ENCODE data around the gene CTNNA2. TPM values are rescaled to one million over a fixed set of nuclear protein-coding genes. Genes with fewer than 3 reads are reported as not detected.

CTNNA2 gene
- total and polyA plus RNA-seq, 2 of the 8 experiments (the other 6 are each of a cell fraction or from before 2014, with no cell fraction given): 3.9 to 9.0 TPM

DNA sequence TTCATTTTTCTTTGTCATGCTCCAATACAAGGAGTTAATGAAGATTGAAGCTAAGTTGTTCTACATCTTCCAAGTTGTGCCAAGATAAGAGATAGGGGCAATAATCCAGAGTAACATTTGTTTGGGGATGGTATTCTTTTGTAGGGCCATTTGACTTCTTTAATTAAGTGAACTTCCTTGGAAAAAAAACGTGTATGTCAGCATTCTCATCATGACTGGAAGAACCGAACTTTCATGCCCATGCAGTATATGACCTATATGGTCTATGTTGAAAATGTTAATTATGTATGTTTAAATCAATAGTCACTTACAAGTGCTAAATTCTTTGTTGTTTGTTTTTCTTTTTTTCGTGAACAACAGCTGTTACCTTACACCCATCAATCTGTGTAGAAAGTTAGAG, 1111.2 kb downstream of the CTNNA2 start:
- Histone ChIP-seq H2AK5ac (ENCODE audit: low read depth, low read length) (no peak overlapping the region), H3K4me2 (ENCODE audit: insufficient read depth in 1 of 2, low read depth in 2 of 2, low read length in 2 of 2) (no peak overlapping the region), H2BK12ac (ENCODE audit: low read depth, low read length) (no peak overlapping the region), H2BK15ac (ENCODE audit: low read length) (no peak overlapping the region), H3K9me3 (ENCODE audit: insufficient read depth in 2 of 2, low read depth in 1 of 2, low read length in 1 of 2) (no peaks in the 10 kb centered on the region), H3K56ac (replicated peaks; ENCODE audit: insufficient read length, low read depth, low read length) (no peak overlapping the region), H3K14ac (ENCODE audit: insufficient read length) (no peak overlapping the region), H3K4me3 (ENCODE audit: extremely low read depth in 1 of 4, insufficient read depth in 2 of 4, low read depth in 3 of 4, low read length in 4 of 4) (no peak overlapping the region), H2AFZ (ENCODE audit: low read length) (no peak overlapping the region), H3K4me1 (replicated peaks in 1 of 4; ENCODE audit: control insufficient read depth in 3 of 4, insufficient read depth in 4 of 4, low read length in 3 of 4) (no peaks in the 10 kb centered on the region), H3K9ac (replicated peaks in 1 of 4; ENCODE audit: extremely low read depth in 1 of 4, low read depth in 3 of 4, low read length in 3 of 4) (no peak overlapping the region), H3K36me3 (ENCODE audit: control insufficient read depth in 2 of 4, insufficient read depth in 4 of 4, low read length in 3 of 4) (no peaks in the 10 kb centered on the region), H3K79me2 (ENCODE audit: control insufficient read depth in 1 of 2, insufficient read depth in 2 of 2, low read length in 2 of 2) (no peaks in the 10 kb centered on the region), H3K79me1 (ENCODE audit: low read depth, low read length) (no peaks in the 10 kb centered on the region), H4K5ac (ENCODE audit: insufficient read length, low read depth, low read length) (no peak overlapping the region), H3K18ac (ENCODE audit: extremely low read depth, low read length) (no peak overlapping the region), H3K4ac (replicated peaks; ENCODE audit: insufficient read length, low read depth, low read length) (no peak overlapping the region), H2BK20ac (ENCODE audit: low read length) (no peak overlapping the region), H3K27ac (ENCODE audit: low read depth, low read length) (no peak overlapping the region), H4K91ac (replicated peaks; ENCODE audit: insufficient read length, low read length) (no peak overlapping the region), H3K23ac (ENCODE audit: insufficient read length) (no peak overlapping the region), H3K23me2 (ENCODE audit: low read depth, low read length) (no peaks in the 10 kb centered on the region), H3K27me3 (replicated peaks in 1 of 4; ENCODE audit: control insufficient read depth in 3 of 4, extremely low read depth in 1 of 4, insufficient read depth in 3 of 4, low read length in 3 of 4) (no peaks in the 10 kb centered on the region), H4K20me1 (replicated peaks in 1 of 2; ENCODE audit: control insufficient read depth in 1 of 2, insufficient read depth in 2 of 2, low read length in 2 of 2) (no peaks in the 10 kb centered on the region), H4K8ac (ENCODE audit: extremely low read depth, insufficient read depth, low read length) (no peak overlapping the region), H2BK5ac (ENCODE audit: low read depth, low read length) (no peak overlapping the region), H2BK120ac (replicated peaks; ENCODE audit: low read depth, low read length) (no peak overlapping the region)
- ChIA-PET CTCF (ENCODE audit: partially characterized antibody) (no interaction called here), POLR2A (ENCODE audit: partially characterized antibody) (no interaction called here)
- DNase-seq (ENCODE audit: low read depth in 1 of 2, low spot score in 2 of 2) (no peak), FAIRE-seq (no peak)
- 77% methylated on average over 3 of the region's 3 CpGs; no CpG with 5 or more reads in 1 of the 2 experiments for WGBS, 2 experiments (ENCODE audit: extremely low coverage in 1 of 2, insufficient coverage in 1 of 2, insufficient read length in 1 of 2, insufficient replicate concordance in 2 of 2, low coverage in 1 of 2, low lambda C conversion rate in 2 of 2, missing lambda C conversion rate in 1 of 2)
- TF ChIP-seq CEBPB (IDR thresholded peaks at IDR 0.05; ENCODE audit: low read depth, low read length) (no peak), CREB1 (IDR thresholded peaks at IDR 0.05) (no peak), USF2 (IDR thresholded peaks at IDR 0.05; ENCODE audit: low read length) (no peak), GTF2F1 (IDR thresholded peaks at IDR 0.05; ENCODE audit: borderline replicate concordance, low read depth, low read length) (no peak), JUN (IDR thresholded peaks at IDR 0.05; ENCODE audit: low read depth, low read length) (no peak), E2F6 (IDR thresholded peaks at IDR 0.05) (no peak), CBX5 (IDR thresholded peaks at IDR 0.05; ENCODE audit: low read depth, low read length) (no peak), CTCF (IDR thresholded peaks at IDR 0.05; ENCODE audit: control extremely low read depth in 1 of 3, insufficient read depth in 1 of 3, low read depth in 1 of 3, low read length in 3 of 3) (no peak), POLR2AphosphoS5 (IDR thresholded peaks at IDR 0.05; ENCODE audit: low read depth, low read length) (no peak), SP2 (IDR thresholded peaks at IDR 0.05; ENCODE audit: low read length) (no peak), RFX5 (IDR thresholded peaks at IDR 0.05; ENCODE audit: borderline replicate concordance, low read depth, low read length) (no peak), JUND (IDR thresholded peaks at IDR 0.05; ENCODE audit: low read length) (no peak)

Measured in H1 (cell line).